ENCODE measurements around the gene DNMT3L. TPM values are rescaled to one million over a fixed set of nuclear protein-coding genes. Genes with fewer than 3 reads are reported as not detected.

Gene DNMT3L
- total and polyA plus RNA-seq, 10 donors = not detected

DNA sequence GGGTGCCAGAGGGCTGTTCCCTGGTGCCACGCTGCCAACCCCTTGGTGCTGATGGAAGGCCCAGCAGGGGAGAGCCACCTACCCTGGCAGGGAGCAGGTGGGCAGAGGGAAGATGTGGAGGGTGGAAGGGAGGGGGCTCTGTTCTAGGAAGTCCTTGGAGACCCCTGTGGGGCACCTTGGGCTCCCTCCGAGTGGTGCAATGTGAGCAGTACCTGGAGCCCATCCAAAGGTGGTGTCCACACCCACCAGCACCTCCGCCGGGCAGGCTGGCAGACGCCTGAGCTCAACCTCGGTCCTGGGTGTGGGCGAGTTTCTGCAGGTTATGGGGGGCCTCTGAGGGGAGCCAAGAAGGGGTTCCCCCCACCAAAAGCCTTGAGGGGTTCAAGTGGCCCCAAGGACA lies 11.3 kb upstream of the DNMT3L start:
- Histone ChIP-seq H3K4me1 (no peaks in the 10 kb centered on the region), H3K27ac (no peak overlapping the region), H3K4me3 (no peak overlapping the region), H3K27me3 (replicated peaks in 1 of 7) (no peaks in the 10 kb centered on the region), H3K9me3 (no peaks in the 10 kb centered on the region), H3K36me3 (no peaks in the 10 kb centered on the region)
- intact Hi-C loops (cut with DNase I; ENCODE audit: low total_unique reads) = no loop called here
- peak; percentile 49 for DNase-seq
- TF ChIP-seq CTCF (IDR thresholded peaks at IDR 0.05 in 8 of 11, conservative IDR thresholded peaks at IDR 0.05 in 3 of 11) (no peak), POLR2AphosphoS5 (IDR thresholded peaks at IDR 0.05) (no peak), POLR2A (IDR thresholded peaks at IDR 0.05) (no peak)
- WGBS, 5 donors = 74 to 96% (median 87%) methylated on average over 6 to 7 of the region's 7 CpGs

GRCh38 chr21:44272284-44272858 lies 10.7 kb upstream of the DNMT3L start:
- no peak for TF ChIP-seq POLR2A (IDR thresholded peaks at IDR 0.05)
- no peak for TF ChIP-seq POLR2AphosphoS5 (IDR thresholded peaks at IDR 0.05)
- TF ChIP-seq CTCF (IDR thresholded peaks at IDR 0.05 in 8 of 11, conservative IDR thresholded peaks at IDR 0.05 in 3 of 11) = no peak
- no peaks in the 10 kb centered on the region for H3K4me1 ChIP-seq
- H3K27me3 ChIP-seq (replicated peaks in 1 of 7) = no peaks in the 10 kb centered on the region
- H3K36me3 ChIP-seq = no peaks in the 10 kb centered on the region
- 82 to 88% (median 86%) methylated on average over 17 to 18 of the region's 18 CpGs for WGBS, 5 donors
- no peak overlapping the region for H3K27ac ChIP-seq
- H3K9me3 ChIP-seq = no peaks in the 10 kb centered on the region
- intact Hi-C loops (cut with DNase I; ENCODE audit: low total_unique reads) = no loop called here
- H3K4me3 ChIP-seq = no peak overlapping the region
- peak; percentile 50 for DNase-seq

- TF ChIP-seq POLR2A (IDR thresholded peaks at IDR 0.05) = no peak
- no peak for TF ChIP-seq CTCF (IDR thresholded peaks at IDR 0.05 in 8 of 11, conservative IDR thresholded peaks at IDR 0.05 in 3 of 11)
- no peak for TF ChIP-seq POLR2AphosphoS5 (IDR thresholded peaks at IDR 0.05)
- H3K27me3 ChIP-seq (replicated peaks in 1 of 7) = no peaks in the 10 kb centered on the region
- no peaks in the 10 kb centered on the region for H3K4me1 ChIP-seq
- H3K4me3 ChIP-seq = no peak overlapping the region
- 82 to 90% (median 87%) methylated on average over 17 to 18 of the region's 18 CpGs for WGBS, 5 donors
- H3K36me3 ChIP-seq = no peaks in the 10 kb centered on the region
- H3K27ac ChIP-seq = no peak overlapping the region
- H3K9me3 ChIP-seq = no peaks in the 10 kb centered on the region
- intact Hi-C loops (cut with DNase I; ENCODE audit: low total_unique reads) = no loop called here
- peak; percentile 65 for DNase-seq
Observed at GRCh38 chr21:44271558-44272283, 10.0 kb upstream of the DNMT3L start.

DNA sequence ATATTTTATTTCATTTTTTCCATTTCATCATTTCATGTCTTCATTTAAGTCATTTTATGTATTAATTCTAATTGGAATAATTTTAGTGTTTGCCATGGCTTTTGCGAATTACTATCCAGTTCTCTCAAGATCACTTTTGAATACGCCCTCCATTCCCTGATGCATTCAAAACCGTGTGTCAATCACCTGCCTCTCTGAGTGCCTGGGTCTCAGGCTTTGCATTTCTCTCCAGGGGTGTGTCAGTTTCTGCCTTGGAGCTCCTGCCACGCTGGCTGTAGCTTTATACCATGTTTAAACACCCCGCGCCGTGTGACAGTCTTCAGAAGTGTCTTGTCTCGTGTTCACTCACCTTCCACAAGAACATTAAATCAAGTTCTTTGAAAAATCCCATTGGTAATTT lies 7.4 kb upstream of the DNMT3L start:
- peak; percentile 16 for DNase-seq
- no peaks in the 10 kb centered on the region for H3K36me3 ChIP-seq
- H3K9me3 ChIP-seq = no peaks in the 10 kb centered on the region
- WGBS, 5 donors = 83 to 85% (median 84%) methylated on average over 8 of the region's 8 CpGs
- no peak overlapping the region for H3K27ac ChIP-seq
- no peak overlapping the region for H3K4me3 ChIP-seq
- H3K4me1 ChIP-seq = no peaks in the 10 kb centered on the region
- TF ChIP-seq CTCF (IDR thresholded peaks at IDR 0.05 in 8 of 11, conservative IDR thresholded peaks at IDR 0.05 in 3 of 11) = no peak
- no peak for TF ChIP-seq POLR2AphosphoS5 (IDR thresholded peaks at IDR 0.05)
- no peak for TF ChIP-seq POLR2A (IDR thresholded peaks at IDR 0.05)
- intact Hi-C loops (cut with DNase I; ENCODE audit: low total_unique reads) = no loop called here
- no peaks in the 10 kb centered on the region for H3K27me3 ChIP-seq (replicated peaks in 1 of 7)

Measured in spleen (tissue), 11 donors.